GM12865 (cell line): Measurements from ENCODE around the gene NPTXR.

Source experiments
- DNase-seq: peaks from one replicate; pipeline ENCODE4 v3.0.0; 2010; ENCODE audit warnings: low read depth
- H3K4me3 ChIP-seq: 2 replicates; pipeline ENCODE4 v1.5.1; 2011; ENCODE audit warnings: mild to moderate bottlenecking, low read depth, low read length, control low read depth
- TF ChIP-seq, protein P1 (sequence below): IDR thresholded peaks from 2 replicates; pipeline ENCODE4 v1.5.1; 2011; ENCODE audit warnings: low read length, control low read depth, low read depth, inconsistent platforms; ENCODE audit not compliant: insufficient read depth; ENCODE audit errors: missing control alignments

Gene NPTXR

DNA sequence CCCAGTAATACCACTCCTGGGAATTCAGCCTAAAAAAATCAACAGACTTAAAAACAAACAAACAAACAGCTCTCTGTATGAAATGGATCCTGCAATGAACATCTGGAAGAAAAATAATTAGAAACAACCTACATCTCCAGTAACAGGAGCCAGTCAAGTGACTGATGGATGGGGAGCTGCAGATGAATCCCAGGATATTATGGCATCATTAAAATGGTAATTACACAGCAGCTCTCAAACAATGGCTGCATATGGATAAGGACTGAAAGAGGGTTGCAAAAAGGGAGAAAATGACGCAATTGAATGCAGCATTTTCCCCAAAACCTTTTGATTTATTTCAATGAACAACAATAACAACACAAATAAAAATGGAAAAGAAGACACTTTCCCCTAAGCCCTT, 4.1 kb downstream of the NPTXR start:
- DNase-seq = no peak
- no peak overlapping the region for H3K4me3 ChIP-seq
- TF ChIP-seq, protein P1, sequence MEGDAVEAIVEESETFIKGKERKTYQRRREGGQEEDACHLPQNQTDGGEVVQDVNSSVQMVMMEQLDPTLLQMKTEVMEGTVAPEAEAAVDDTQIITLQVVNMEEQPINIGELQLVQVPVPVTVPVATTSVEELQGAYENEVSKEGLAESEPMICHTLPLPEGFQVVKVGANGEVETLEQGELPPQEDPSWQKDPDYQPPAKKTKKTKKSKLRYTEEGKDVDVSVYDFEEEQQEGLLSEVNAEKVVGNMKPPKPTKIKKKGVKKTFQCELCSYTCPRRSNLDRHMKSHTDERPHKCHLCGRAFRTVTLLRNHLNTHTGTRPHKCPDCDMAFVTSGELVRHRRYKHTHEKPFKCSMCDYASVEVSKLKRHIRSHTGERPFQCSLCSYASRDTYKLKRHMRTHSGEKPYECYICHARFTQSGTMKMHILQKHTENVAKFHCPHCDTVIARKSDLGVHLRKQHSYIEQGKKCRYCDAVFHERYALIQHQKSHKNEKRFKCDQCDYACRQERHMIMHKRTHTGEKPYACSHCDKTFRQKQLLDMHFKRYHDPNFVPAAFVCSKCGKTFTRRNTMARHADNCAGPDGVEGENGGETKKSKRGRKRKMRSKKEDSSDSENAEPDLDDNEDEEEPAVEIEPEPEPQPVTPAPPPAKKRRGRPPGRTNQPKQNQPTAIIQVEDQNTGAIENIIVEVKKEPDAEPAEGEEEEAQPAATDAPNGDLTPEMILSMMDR = no peak

DNA sequence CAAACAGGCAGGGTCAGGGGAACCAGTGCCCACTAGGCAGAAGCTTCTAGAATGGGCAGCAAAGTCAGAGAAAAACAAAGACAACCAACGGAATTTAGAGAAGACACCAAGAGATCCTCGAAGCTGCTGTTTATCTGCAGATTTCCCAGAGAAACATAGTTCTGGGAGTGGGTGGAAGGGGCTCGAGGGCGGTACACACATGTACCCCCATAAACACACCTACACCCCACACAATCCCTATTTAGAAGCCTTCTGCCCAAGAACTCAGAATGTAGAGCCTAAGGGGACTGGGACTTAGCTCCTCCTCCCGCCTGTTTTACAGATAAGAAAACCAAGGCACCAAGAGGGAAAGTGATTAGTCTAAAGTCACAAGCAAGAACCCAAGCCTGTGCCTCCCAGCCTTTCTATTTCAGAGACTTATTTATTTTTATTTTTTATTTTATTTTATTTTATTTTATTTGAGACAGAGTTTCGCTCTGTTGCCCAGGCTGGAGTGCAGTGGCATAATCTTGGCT, 6.4 kb downstream of the NPTXR start:
- DNase-seq = no peak
- H3K4me3 ChIP-seq = no peak overlapping the region
- TF ChIP-seq, protein P1 = no peak

DNA sequence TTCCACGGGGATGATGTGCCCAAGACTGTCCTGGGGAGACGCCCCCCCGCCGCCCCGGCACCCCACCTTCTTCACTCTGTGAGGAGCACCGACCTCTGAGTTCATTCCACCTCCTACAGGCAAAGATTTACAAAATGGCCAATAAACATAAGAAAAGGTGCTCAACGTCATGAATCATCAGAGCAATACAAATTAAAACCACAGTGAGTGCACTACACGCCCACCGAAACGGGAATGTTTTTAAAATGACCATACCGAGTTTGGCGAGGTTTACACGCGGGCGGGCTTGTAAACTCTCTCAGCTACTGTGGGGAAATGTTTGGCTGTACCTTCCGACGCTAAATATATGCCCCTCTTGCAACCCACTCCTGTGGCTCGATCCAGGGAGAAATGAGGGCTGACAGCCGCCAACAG, 7.9 kb downstream of the NPTXR start:
- DNase-seq = no peak
- H3K4me3 ChIP-seq = no peak overlapping the region
- TF ChIP-seq, protein P1 = no peak

DNA sequence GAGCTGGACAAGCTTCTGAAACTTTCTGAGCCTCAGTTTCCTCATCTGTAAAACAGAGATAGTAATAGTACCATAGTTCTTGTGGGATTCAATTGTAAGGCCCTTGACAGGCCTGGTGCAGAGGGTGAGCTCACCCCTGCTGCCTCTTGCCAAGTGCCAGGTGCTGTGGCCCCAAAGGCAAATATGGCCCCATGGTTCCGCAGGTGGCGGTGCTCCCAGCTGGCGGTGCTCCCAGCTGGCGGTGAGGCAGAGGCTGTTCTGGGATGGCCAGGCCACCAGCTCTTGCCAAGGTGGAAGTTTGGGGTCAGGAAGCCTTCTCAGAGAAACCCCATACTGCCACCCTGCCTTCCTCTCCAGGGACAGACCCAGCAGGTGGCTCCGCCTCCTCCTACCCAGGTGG, 8.8 kb downstream of the NPTXR start:
- DNase-seq = no peak
- TF ChIP-seq, protein P1 = no peak

DNA sequence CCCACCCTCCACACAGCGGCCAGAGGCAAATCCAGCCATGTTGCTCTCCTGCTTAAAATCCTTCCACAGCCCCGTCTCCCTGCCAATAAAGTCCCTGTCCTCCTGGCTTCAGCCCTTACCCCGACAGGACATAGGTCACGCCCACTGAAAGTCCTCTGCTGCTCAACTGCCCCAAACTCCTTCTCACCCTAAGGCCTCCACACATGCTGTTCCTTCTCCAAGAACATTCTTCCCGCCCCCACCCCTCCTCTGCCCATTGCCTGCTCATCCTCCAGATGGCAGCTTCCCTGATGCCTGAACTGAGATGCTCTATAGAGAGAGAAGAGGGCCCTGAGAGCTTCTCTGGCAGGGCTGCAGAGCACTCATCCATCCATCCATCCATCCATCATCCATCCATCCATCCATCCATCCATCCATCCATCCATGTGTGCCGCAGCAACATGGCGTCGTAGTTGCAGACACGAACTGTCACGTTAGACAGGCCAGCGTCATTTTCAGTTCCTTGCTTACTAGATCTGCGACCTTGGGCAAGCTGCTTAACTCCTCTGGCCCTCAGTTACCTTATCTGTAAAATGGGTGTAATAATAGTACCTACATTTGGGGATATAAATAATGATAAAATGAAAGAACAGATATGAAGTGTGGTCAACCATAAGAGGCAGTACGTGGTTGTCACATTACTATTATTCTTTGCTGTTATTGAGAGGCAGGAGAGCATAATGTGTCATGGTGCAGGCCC, 9.4 kb downstream of the NPTXR start:
- DNase-seq = no peak
- TF ChIP-seq, protein P1 = no peak
- H3K4me3 ChIP-seq = no peak overlapping the region

More for the DNA sequence above, 8.8 kb downstream of the NPTXR start:
- H3K4me3 ChIP-seq = no peak overlapping the region

DNA sequence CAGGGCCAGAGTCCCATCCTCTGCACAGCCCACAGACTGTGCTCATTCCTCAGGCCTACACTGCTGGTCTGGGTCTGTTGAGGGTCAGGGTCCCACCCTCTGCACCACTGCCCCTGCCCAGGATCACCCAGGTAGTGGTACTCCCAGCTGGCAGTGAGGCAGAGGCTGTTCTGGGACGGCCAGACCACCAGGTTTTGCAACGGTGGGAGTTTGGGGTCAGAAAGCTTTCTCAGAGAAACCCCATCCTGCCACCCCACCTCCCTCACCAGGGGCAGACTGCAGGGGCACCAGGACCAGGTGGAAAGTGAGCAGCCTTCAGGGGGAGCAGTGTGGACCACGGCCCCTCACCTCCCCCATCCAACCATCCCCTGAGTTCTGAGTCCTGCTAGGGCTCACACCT, 10.8 kb downstream of the NPTXR start:
- TF ChIP-seq, protein P1 = no peak
- no peak for DNase-seq
- H3K4me3 ChIP-seq = no peak overlapping the region
